Left forelimb (tissue), 1 donor: Measurements from ENCODE around the gene ADCYAP1R1.
"Not testable (repeated sequence)": the region's sequence is repeated elsewhere in the genome, so short reads cannot be mapped to it uniquely, and the experiment has no call there.

ENCODE experiments used
- DNase-seq: peaks from one replicate; pipeline ENCODE4 v3.0.0-alpha.2; 2018; ENCODE audit warnings: low spot score

Gene ADCYAP1R1

DNA sequence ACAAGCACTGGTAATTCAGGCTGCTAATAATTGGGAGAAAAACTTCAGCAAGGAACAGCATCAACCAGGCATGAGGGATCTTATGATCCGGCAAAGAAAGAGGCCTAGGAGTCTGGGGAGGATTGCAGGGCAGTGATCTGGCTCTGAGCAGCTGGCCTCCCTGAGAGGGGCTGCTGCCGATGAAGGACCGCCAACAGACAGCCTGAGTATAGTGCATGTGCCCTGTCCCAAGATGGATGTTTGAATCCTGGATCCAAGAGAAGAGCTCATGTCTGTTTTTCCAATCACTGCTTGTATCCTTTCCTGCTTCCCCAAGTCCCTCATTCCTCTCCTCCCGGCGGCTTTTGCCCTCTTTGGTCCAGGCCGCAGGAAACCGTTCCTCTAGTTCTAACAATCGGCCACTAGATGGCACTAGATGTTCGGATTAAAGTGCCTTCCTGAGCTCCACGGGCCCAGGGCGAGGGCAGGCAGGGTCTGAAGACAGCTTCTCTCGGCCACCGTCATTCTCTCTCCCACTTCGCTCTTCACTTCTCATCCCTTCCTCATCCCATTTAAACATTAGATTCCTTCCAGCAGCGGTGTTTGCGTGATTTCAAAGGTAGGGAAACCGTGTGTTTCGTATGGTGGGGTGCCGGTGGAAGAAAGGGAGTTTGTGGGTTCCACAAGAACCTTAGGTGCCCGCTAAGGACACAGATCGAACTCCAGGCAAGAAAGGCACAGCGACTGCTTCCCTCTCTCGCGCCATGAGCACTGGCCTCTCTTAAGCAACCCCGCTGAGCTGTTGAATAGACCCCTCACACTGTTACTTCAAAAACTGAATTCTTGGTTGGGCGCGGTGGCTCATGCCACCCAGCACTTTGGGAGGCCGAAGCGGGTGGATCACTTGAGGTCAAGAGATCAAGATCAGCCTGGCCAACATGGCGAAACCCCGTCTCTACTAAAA, 82.4 kb downstream of the ADCYAP1R1 start:
- DNase-seq = peak; percentile 76

- DNase-seq = no peak
Observed at GRCh38 chr7:31137234-31137633, 85.1 kb downstream of the ADCYAP1R1 start.

- DNase-seq = no peak
Observed at GRCh38 chr7:31145339-31145738, 93.2 kb downstream of the ADCYAP1R1 start.

DNA sequence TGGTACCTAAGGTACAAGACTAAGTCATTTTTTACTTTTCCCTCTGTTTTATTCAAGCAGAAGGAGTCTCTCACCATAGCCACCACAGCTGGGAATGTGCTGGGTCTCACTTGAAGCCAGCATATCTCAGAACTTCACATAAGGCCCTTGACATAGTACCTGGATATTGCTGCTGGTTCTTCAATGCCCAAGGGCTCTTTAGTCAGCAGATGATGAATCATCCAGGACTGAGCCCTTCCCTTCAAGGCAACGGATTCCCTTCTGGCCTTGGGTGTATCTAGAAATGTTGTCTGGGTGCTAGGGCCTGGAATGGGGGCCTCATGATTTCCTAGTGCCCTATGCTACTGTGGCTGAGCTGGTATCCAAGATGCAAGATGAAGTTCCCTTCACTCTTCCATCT, 93.9 kb downstream of the ADCYAP1R1 start:
- DNase-seq = no peak

DNA sequence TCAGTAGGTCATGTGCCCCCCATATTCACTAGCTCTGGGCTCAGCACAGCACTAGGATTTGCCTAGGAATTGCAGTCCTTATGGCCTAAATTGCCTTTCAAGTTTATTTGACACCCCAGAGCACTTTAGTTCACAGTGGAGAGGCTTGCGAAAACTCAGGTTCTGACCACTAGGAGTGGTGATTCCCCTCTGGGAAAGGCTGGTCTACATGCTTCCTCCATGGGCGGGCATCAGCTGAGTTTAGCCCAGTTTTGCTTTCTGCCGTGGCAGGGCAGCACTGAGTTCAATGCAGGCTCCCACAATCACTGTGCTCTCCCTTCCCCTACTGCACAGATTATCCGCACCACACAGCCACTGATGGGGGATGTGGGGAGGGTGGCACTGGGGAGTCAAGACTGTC, 94.4 kb downstream of the ADCYAP1R1 start:
- DNase-seq = no peak

- DNase-seq = no peak
Observed at GRCh38 chr7:31151849-31152248, 99.7 kb downstream of the ADCYAP1R1 start.

GRCh38 chr7:31153318-31153717, 101.2 kb downstream of the ADCYAP1R1 start:
- not testable (repeated sequence) for DNase-seq

- no peak for DNase-seq
Observed at GRCh38 chr7:31160941-31161340, 108.8 kb downstream of the ADCYAP1R1 start.
